ENCODE results near the gene RGS10.

RGS10 gene

DNA sequence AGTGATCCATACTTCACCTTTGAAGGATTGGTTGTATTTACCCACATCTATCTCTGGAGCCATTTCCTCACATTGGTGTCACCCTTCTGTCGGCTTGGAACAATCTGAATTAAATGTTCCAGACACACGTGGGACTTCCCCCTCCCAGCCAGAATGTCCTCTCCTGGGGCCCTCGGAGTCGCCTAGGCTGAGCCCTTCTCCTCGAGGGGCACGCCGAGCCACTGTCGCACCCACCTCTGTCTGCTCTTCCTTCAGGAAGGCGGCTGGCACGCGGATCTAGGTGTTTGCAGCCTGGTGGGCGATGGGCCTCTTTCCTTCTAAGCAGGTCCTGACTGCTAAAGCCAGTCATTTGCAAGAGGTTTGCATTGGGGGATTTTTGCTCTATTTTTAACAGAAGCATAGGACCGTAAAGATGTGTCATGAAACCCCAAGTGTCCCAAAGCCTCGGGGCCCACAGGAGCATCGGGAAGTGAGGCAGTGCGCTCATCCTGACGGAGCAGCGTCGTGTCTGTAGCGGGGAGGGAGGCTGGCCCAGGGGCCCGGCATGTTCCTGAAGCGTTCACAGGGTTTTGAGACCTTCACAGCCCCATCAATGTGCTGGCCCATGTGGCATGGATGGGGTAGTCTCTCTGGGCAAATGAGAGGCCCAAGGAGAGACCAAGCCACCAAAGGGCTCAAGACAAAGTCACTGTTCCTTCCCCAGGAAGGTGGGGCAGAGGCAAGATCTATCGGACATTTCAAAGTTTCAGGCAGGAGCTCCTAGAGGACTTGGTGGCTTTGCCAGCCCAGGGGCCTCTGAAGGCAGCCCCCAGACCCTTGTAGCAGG, 86.7 kb downstream of the RGS10 start:
- Histone ChIP-seq H3K9me3 (ENCODE audit: control insufficient read depth, insufficient read depth, low read length) (no peaks in the 10 kb centered on the region), H3K36me3 (ENCODE audit: insufficient read depth, low read length) (no peaks in the 10 kb centered on the region), H3K4me1 (ENCODE audit: insufficient read depth, low read length) (no peaks in the 10 kb centered on the region; the same call in 1 of the 2 replicates), H3K9ac (ENCODE audit: low read depth, low read length) (no peak overlapping the region)

GRCh38 chr10:119454990-119455389, 87.5 kb downstream of the RGS10 start:
- no peaks in the 10 kb centered on the region for H3K9me3 ChIP-seq (ENCODE audit: control insufficient read depth, insufficient read depth, low read length)
- no peaks in the 10 kb centered on the region; the same call in 1 of the 2 replicates for H3K4me1 ChIP-seq (ENCODE audit: insufficient read depth, low read length)
- H3K9ac ChIP-seq (ENCODE audit: low read depth, low read length) = no peak overlapping the region
- no peaks in the 10 kb centered on the region for H3K36me3 ChIP-seq (ENCODE audit: insufficient read depth, low read length)

GRCh38 chr10:119454316-119454715, 88.2 kb downstream of the RGS10 start:
- Histone ChIP-seq H3K9me3 (ENCODE audit: control insufficient read depth, insufficient read depth, low read length) (no peaks in the 10 kb centered on the region), H3K9ac (ENCODE audit: low read depth, low read length) (no peak overlapping the region), H3K4me1 (ENCODE audit: insufficient read depth, low read length) (no peaks in the 10 kb centered on the region; the same call in 1 of the 2 replicates), H3K36me3 (ENCODE audit: insufficient read depth, low read length) (no peaks in the 10 kb centered on the region)

DNA sequence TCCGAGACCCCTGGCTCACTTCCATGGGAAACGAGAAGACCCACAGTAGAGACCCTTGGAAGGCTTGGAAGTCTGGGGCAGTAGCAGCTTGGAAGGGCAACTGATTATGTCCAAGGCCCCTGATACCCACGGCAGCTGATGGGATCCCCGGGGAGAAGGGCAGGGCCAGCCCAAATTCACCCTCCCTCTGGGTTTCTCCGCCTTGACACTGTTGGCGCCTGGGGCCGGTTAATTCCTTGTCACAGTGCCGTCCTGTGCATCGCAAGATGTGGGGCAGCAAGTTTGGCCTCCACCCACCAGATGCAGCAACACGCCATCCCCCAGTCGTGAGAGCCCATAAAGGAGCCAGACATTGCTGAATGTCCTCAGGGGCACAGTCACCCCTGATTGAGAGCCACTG, 89.2 kb downstream of the RGS10 start:
- Histone ChIP-seq H3K9ac (ENCODE audit: low read depth, low read length) (no peak overlapping the region), H3K36me3 (ENCODE audit: insufficient read depth, low read length) (no peaks in the 10 kb centered on the region), H3K4me1 (ENCODE audit: insufficient read depth, low read length) (no peaks in the 10 kb centered on the region; the same call in 1 of the 2 replicates), H3K9me3 (ENCODE audit: control insufficient read depth, insufficient read depth, low read length) (no peaks in the 10 kb centered on the region)

GRCh38 chr10:119452396-119452795, 90.1 kb downstream of the RGS10 start:
- Histone ChIP-seq H3K36me3 (ENCODE audit: insufficient read depth, low read length) (no peaks in the 10 kb centered on the region), H3K4me1 (ENCODE audit: insufficient read depth, low read length) (no peaks in the 10 kb centered on the region; the same call in 1 of the 2 replicates), H3K9ac (ENCODE audit: low read depth, low read length) (no peak overlapping the region), H3K9me3 (ENCODE audit: control insufficient read depth, insufficient read depth, low read length) (no peaks in the 10 kb centered on the region)

GRCh38 chr10:119451300-119451896, 91.1 kb downstream of the RGS10 start:
- Histone ChIP-seq H3K9ac (ENCODE audit: low read depth, low read length) (no peak overlapping the region), H3K4me1 (ENCODE audit: insufficient read depth, low read length) (no peaks in the 10 kb centered on the region; the same call in 1 of the 2 replicates), H3K9me3 (ENCODE audit: control insufficient read depth, insufficient read depth, low read length) (no peaks in the 10 kb centered on the region), H3K36me3 (ENCODE audit: insufficient read depth, low read length) (no peaks in the 10 kb centered on the region)

DNA sequence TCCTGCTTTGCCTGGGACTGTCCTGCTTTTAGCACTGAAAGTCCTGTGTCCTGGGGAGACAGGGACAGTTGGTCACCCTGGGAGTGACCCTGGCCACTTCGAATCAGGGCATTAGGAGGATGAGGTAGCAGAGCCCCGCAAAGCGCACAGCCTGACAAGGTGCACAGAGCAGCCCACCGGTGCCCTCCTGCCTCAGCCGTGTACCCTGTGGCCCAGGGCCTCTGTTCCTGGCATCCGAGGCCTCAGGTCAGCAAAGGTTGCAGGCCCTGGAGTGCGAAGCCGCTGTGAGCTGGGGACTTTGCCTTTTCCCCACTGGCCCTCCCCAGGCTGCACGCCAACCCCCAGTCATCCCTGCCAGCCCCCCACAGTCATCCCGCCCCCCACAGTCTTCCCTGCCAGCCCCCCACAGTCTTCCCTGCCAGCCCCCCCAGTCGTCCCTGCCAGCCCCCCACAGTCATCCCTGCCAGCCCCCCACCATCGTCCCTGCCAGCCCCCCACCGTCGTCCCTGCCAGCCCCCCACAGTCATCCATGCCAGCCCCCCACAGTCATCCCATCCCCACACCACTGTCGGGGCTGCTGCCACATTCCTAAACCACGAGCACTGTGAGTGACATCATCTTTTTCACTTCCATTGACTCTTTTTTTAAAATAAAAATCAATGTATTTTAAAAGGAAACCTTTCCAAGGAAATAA, 91.8 kb downstream of the RGS10 start:
- H3K36me3 ChIP-seq (ENCODE audit: insufficient read depth, low read length) = no peaks in the 10 kb centered on the region
- no peaks in the 10 kb centered on the region; the same call in 1 of the 2 replicates for H3K4me1 ChIP-seq (ENCODE audit: insufficient read depth, low read length)
- H3K9me3 ChIP-seq (ENCODE audit: control insufficient read depth, insufficient read depth, low read length) = no peaks in the 10 kb centered on the region
- no peak overlapping the region for H3K9ac ChIP-seq (ENCODE audit: low read depth, low read length)

Data from ES-I3 (cell line).